ENCODE measurements around the gene CCDC88A. TPM values are rescaled to one million over a fixed set of nuclear protein-coding genes. Genes with fewer than 3 reads are reported as not detected.

CCDC88A gene
- total and polyA plus RNA-seq, 2 donors (not counting 3 experiments of a cell fraction or from before 2014, with no cell fraction given), result 21.1 to 77.4 TPM

DNA sequence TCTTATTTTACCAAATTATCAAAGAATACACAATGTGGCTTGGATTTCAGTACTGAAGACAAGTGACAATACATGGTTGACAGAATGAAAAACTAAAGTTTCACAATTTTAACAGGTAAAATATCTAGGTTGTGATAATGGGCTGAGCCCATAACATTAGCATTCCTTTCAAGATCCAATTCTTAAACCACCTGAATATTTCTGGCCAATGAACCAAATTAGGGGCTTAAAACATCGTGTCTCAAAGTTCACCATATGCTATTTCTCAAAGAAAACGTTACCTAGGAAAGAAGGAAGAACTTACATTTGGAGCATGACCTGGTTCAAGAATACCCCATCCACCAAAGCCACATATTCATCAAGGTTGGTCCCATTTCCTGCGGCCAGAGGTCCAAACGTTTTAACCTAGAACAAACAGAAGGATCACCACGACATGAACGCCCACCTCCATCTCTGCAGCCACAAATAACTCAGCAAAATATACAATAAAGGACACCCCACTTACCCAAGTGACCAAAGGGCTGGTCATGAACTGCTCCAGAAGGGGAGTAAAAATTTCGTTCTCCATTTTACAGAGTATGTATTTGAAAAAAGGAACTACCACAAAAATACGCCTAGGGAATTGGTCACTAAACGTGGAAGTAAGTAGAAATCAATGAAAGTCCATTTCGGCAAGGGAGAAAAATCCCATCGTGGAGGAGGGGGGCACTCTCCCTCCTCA lies 984 bp downstream of the CCDC88A start:
- BruUV-seq (replicated peaks), result TSS peak; percentile 41
- CTCF ChIA-PET, result interaction anchor here (1.4 kb wide), 1 partner anchor 101 kb away, joined by 3 read pairs; the partner anchor contains the start of gene CFAP36
- Histone ChIP-seq H3K79me2 (ENCODE audit: control insufficient read depth, insufficient read depth, low read length) (peaks cover 47% of the 10 kb centered on the region), H3K9me3 (replicated peaks; ENCODE audit: control insufficient read depth, insufficient read depth, low read length) (no peaks in the 10 kb centered on the region), H2AFZ (ENCODE audit: low read depth, low read length) (peak overlapping the region; percentile 97), H3K4me1 (ENCODE audit: control insufficient read depth, extremely low read depth, insufficient read depth, low read length) (peaks cover 12% of the 10 kb centered on the region), H3K36me3 (ENCODE audit: control insufficient read depth in 2 of 2, extremely low read depth in 1 of 2, insufficient read depth in 2 of 2, low read length in 2 of 2) (peaks cover 0 to under 1% of the 10 kb centered on the region in 2 experiments), H3K9me1 (replicated peaks; ENCODE audit: control insufficient read depth, extremely low read depth, insufficient read depth, low read length) (no peaks in the 10 kb centered on the region), H3K9ac (replicated peaks; ENCODE audit: extremely low read depth, insufficient read depth, low read length) (peak overlapping the region; percentile 91), H3K4me3 (replicated peaks in 1 of 3; ENCODE audit: insufficient read depth in 1 of 3, low read depth in 1 of 3, low read length in 3 of 3) (peak overlapping the region; percentile 98 to 99 (median 99)), H3K4me2 (ENCODE audit: insufficient read depth, low read length) (peak overlapping the region; percentile 100), H3K27ac (ENCODE audit: insufficient read depth, low read depth, low read length) (peak overlapping the region; percentile 64), H3K27me3 (ENCODE audit: control insufficient read depth in 2 of 2, insufficient read depth in 2 of 2, low read length in 2 of 2) (no peaks in the 10 kb centered on the region), H4K20me1 (replicated peaks; ENCODE audit: control insufficient read depth, extremely low read depth, insufficient read depth, low read length) (peaks cover 2% of the 10 kb centered on the region)
- POLR2A ChIA-PET, result interaction anchor here (0.7 to 1.6 kb wide), 2 partner anchors 12 to 48 kb away, joined by 3 to 6 read pairs; no protein-coding TSS in a partner anchor
- dilution Hi-C loops (cut with MboI; ENCODE audit: extremely low pct_ligation_motif_present, low sequenced_read_pairs), result no loop called here
- TF ChIP-seq, protein P1, sequence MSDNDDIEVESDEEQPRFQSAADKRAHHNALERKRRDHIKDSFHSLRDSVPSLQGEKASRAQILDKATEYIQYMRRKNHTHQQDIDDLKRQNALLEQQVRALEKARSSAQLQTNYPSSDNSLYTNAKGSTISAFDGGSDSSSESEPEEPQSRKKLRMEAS (IDR thresholded peaks at IDR 0.05; ENCODE audit: insufficient read depth, insufficient read length), result no peak
- TF ChIP-seq MYC (IDR thresholded peaks at IDR 0.05; ENCODE audit: low read depth, low read length) (no peak), EZH2 (IDR thresholded peaks at IDR 0.05; ENCODE audit: borderline replicate concordance, low read depth, low read length, severe bottlenecking) (no peak), POLR2A (IDR thresholded peaks at IDR 0.05; ENCODE audit: low read depth, low read length) (no peak), GATA2 (IDR thresholded peaks at IDR 0.05; ENCODE audit: insufficient read depth, insufficient read length, low read depth, low read length) (no peak), POLR2AphosphoS5 (IDR thresholded peaks at IDR 0.05; ENCODE audit: insufficient read depth, low read depth, low read length) (no peak), JUN (IDR thresholded peaks at IDR 0.05; ENCODE audit: borderline replicate concordance, insufficient read depth, insufficient read length, low read depth) (no peak), FOS (IDR thresholded peaks at IDR 0.05; ENCODE audit: borderline replicate concordance, insufficient read depth, low read length) (no peak)
- TF ChIP-seq, protein P2, sequence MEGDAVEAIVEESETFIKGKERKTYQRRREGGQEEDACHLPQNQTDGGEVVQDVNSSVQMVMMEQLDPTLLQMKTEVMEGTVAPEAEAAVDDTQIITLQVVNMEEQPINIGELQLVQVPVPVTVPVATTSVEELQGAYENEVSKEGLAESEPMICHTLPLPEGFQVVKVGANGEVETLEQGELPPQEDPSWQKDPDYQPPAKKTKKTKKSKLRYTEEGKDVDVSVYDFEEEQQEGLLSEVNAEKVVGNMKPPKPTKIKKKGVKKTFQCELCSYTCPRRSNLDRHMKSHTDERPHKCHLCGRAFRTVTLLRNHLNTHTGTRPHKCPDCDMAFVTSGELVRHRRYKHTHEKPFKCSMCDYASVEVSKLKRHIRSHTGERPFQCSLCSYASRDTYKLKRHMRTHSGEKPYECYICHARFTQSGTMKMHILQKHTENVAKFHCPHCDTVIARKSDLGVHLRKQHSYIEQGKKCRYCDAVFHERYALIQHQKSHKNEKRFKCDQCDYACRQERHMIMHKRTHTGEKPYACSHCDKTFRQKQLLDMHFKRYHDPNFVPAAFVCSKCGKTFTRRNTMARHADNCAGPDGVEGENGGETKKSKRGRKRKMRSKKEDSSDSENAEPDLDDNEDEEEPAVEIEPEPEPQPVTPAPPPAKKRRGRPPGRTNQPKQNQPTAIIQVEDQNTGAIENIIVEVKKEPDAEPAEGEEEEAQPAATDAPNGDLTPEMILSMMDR (IDR thresholded peaks at IDR 0.05; ENCODE audit: extremely low read depth in 1 of 2, insufficient read depth in 1 of 2, low read depth in 1 of 2, low read length in 2 of 2), result no peak
- DNase-seq (ENCODE audit: low read depth, low spot score) (peak; percentile 62), FAIRE-seq (peak; percentile 37)
- intact Hi-C loops (cut with micrococcal nuclease), result loop anchor here (1.0 kb wide), 2 partner anchors 54 to 93 kb away; no protein-coding TSS in a partner anchor

All from endothelial cell of umbilical vein (primary cell).